Ramos (cell line): ENCODE data around the gene TBC1D20.
"Not testable (repeated sequence)": the region's sequence is repeated elsewhere in the genome, so short reads cannot be mapped to it uniquely, and the experiment has no call there.

Source experiments
- in situ Hi-C: fragments of 300-500 bp; cut with MboI; formaldehyde crosslinking; loops from one replicate; pipeline ENCODE4 v1.14.3; 2022; ENCODE audit warnings: low sequenced_read_pairs; ENCODE audit not compliant: unreplicated experiment

The TBC1D20 gene

GRCh38 chr20:403582-403957 is 58.8 kb downstream of the TBC1D20 start:
- in situ Hi-C loops: no loop called here

- in situ Hi-C loops: no loop called here
Observed at GRCh38 chr20:402898-403581, 59.3 kb downstream of the TBC1D20 start.

GRCh38 chr20:402496-402885 is 59.8 kb downstream of the TBC1D20 start:
- in situ Hi-C loops: no loop called here

GRCh38 chr20:401682-402495 is 60.4 kb downstream of the TBC1D20 start:
- in situ Hi-C loops: no loop called here

GRCh38 chr20:400454-401275 is 61.7 kb downstream of the TBC1D20 start:
- in situ Hi-C loops: no loop called here

GRCh38 chr20:400128-400453 is 62.2 kb downstream of the TBC1D20 start:
- in situ Hi-C loops: no loop called here

- in situ Hi-C loops: no loop called here
Observed at GRCh38 chr20:399182-399707, 63.1 kb downstream of the TBC1D20 start.

GRCh38 chr20:397432-398237 is 64.7 kb downstream of the TBC1D20 start:
- in situ Hi-C loops: no loop called here

GRCh38 chr20:396619-397431 is 65.5 kb downstream of the TBC1D20 start:
- in situ Hi-C loops: no loop called here

- in situ Hi-C loops: no loop called here
Observed at GRCh38 chr20:396252-396618, 66.1 kb downstream of the TBC1D20 start.

- in situ Hi-C loops: not testable (repeated sequence)
Observed at GRCh38 chr20:393296-393695, 69.0 kb downstream of the TBC1D20 start.

- in situ Hi-C loops: no loop called here
Observed at GRCh38 chr20:391041-391711, 71.2 kb downstream of the TBC1D20 start.

- in situ Hi-C loops: no loop called here
Observed at GRCh38 chr20:389220-389619, 73.1 kb downstream of the TBC1D20 start.

- in situ Hi-C loops: no loop called here
Observed at GRCh38 chr20:388034-388994, 74.0 kb downstream of the TBC1D20 start.

GRCh38 chr20:387520-387919 is 74.8 kb downstream of the TBC1D20 start:
- in situ Hi-C loops: no loop called here

- in situ Hi-C loops: not testable (repeated sequence)
Observed at GRCh38 chr20:386634-387033, 75.7 kb downstream of the TBC1D20 start.
